OCI-LY3 (cell line): ENCODE results near the gene ZNF219.

Source experiments
- H2AFZ ChIP-seq: fragments of 200-600, 300-600 bp; shearing (Covaris generic); 2 replicates; pipeline ENCODE4 v1.6.0; 2014; ENCODE audit warnings: antibody characterized with exemption, low read depth, low read length
- H3K27ac ChIP-seq: fragments of 200-600, 300-600 bp; sonication (generic); 2 replicates; pipeline ENCODE4 v1.5.1; 2014; ENCODE audit warnings: mild to moderate bottlenecking, low read length, moderate library complexity, mixed read lengths
- H3K27me3 ChIP-seq: fragments of 200-600, 300-600 bp; sonication (generic); 2 replicates; pipeline ENCODE4 v1.6.1; 2014; ENCODE audit warnings: low read depth, low read length, mixed read lengths
- H3K36me3 ChIP-seq: fragments of 200-600, 300-600 bp; sonication (generic); replicated peaks from 2 replicates; pipeline ENCODE3; 2014; ENCODE audit warnings: low read depth, low read length, mixed read lengths
- H3K4me1 ChIP-seq: fragments of 300-600, 200-600 bp; sonication (generic); 2 replicates; pipeline ENCODE4 v1.6.1; 2014; ENCODE audit warnings: low read length, mixed read lengths
- H3K4me2 ChIP-seq: fragments of 200-600, 300-600 bp; sonication (generic); 2 replicates; pipeline ENCODE4 v1.6.1; 2014; ENCODE audit warnings: low read length, mixed read lengths
- H3K4me3 ChIP-seq: fragments of 300-600, 200-600 bp; sonication (generic); 2 replicates; pipeline ENCODE4 v1.5.1; 2014; ENCODE audit warnings: antibody characterized with exemption, mild to moderate bottlenecking, low read length, moderate library complexity
- H3K79me2 ChIP-seq: fragments of 300-600, 200-600 bp; shearing (Covaris generic); 2 replicates; pipeline ENCODE4 v1.6.1; 2014; ENCODE audit warnings: mild to moderate bottlenecking, low read length, mixed read lengths
- H3K9ac ChIP-seq: fragments of 300-600, 200-600 bp; shearing (Covaris generic); 2 replicates; pipeline ENCODE4 v1.6.0; 2014; ENCODE audit warnings: mild to moderate bottlenecking, low read length, moderate library complexity
- H3K9me3 ChIP-seq: fragments of 200-600, 300-600 bp; shearing (Covaris generic); 2 replicates; pipeline ENCODE4 v1.6.1; 2014; ENCODE audit warnings: low read length, mixed read lengths; ENCODE audit not compliant: insufficient read depth
- H4K20me1 ChIP-seq: fragments of 200-600, 300-600 bp; sonication (generic); 2 replicates; pipeline ENCODE4 v1.6.1; 2016; ENCODE audit warnings: low read length, mixed read lengths; ENCODE audit not compliant: insufficient read depth
- EZH2phosphoT487 ChIP-seq: fragments of 200-600 bp; shearing (Covaris generic); IDR thresholded peaks from 2 replicates; pipeline ENCODE4 v1.6.1; 2018; ENCODE audit warnings: antibody characterized with exemption, mixed run types, low read depth
- TF ChIP-seq, protein P1 (sequence below): fragments of 200-600, 300-600 bp; sonication (generic); IDR thresholded peaks from 2 replicates; pipeline ENCODE4 v1.5.1; 2014; ENCODE audit warnings: antibody characterized with exemption, low read length, low read depth

The ZNF219 gene

DNA sequence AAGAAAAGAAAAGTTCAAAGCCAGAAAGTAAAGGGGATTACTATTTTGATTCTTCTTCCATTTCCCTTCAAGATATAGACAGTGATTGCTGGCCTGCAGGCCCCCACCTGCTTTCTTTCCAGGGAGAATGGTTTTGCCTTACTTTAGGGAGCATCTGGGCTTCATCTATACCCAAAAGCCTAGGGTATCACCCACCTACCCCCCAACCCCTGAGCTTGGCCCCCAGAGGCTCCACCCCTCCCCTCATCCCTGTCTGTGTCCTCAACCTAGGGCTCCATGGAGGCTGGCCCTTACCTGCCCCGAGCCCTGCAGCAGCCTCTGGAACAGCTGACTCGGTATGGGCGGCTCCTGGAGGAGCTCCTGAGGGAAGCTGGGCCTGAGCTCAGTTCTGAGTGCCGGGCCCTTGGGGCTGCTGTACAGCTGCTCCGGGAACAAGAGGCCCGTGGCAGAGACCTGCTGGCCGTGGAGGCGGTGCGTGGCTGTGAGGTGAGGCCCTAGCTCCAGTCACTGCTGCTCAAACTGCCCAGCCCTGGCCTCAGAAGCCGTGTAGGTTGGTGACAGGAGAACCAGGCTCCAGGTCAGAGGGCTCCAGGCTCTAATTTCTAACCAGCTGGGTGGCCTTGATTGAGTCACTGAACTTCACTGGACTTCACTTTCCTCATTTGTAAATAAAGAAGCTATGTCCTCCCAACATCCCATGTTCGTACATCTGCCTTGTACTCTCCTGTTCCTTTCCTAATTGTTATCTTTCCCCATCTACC is 14.7 kb downstream of the ZNF219 start:
- Histone ChIP-seq H3K27me3 (no peaks in the 10 kb centered on the region), H3K36me3 (peaks cover 32% of the 10 kb centered on the region), H3K27ac (no peak overlapping the region), H3K9ac (no peak overlapping the region), H3K79me2 (no peaks in the 10 kb centered on the region), H3K4me2 (no peak overlapping the region), H3K9me3 (no peaks in the 10 kb centered on the region), H3K4me1 (no peaks in the 10 kb centered on the region), H4K20me1 (no peaks in the 10 kb centered on the region), H3K4me3 (no peak overlapping the region), H2AFZ (no peak overlapping the region)
- TF ChIP-seq, protein P1, sequence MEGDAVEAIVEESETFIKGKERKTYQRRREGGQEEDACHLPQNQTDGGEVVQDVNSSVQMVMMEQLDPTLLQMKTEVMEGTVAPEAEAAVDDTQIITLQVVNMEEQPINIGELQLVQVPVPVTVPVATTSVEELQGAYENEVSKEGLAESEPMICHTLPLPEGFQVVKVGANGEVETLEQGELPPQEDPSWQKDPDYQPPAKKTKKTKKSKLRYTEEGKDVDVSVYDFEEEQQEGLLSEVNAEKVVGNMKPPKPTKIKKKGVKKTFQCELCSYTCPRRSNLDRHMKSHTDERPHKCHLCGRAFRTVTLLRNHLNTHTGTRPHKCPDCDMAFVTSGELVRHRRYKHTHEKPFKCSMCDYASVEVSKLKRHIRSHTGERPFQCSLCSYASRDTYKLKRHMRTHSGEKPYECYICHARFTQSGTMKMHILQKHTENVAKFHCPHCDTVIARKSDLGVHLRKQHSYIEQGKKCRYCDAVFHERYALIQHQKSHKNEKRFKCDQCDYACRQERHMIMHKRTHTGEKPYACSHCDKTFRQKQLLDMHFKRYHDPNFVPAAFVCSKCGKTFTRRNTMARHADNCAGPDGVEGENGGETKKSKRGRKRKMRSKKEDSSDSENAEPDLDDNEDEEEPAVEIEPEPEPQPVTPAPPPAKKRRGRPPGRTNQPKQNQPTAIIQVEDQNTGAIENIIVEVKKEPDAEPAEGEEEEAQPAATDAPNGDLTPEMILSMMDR = no peak
- no peak for TF ChIP-seq EZH2phosphoT487

DNA sequence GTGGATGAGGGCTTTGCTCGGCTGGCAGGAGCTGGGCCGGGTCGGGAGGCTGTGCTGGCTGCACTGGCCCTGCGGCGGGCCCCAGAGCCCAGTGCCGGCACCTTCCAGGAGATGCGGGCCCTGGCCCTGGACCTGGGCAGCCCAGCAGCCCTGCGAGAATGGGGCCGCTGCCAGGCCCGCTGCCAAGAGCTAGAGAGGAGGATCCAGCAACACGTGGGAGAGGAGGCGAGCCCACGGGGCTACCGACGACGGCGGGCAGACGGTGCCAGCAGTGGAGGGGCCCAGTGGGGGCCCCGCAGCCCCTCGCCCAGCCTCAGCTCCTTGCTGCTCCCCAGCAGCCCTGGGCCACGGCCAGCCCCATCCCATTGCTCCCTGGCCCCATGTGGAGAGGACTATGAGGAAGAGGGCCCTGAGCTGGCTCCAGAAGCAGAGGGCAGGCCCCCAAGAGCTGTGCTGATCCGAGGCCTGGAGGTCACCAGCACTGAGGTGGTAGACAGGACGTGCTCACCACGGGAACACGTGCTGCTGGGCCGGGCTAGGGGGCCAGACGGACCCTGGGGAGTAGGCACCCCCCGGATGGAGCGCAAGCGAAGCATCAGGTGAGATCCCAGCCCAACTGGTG is 16.8 kb downstream of the ZNF219 start:
- no peak overlapping the region for H3K27ac ChIP-seq
- H3K79me2 ChIP-seq = no peaks in the 10 kb centered on the region
- no peak overlapping the region for H3K4me2 ChIP-seq
- no peak overlapping the region for H2AFZ ChIP-seq
- H3K4me3 ChIP-seq = no peak overlapping the region
- H3K9me3 ChIP-seq = no peaks in the 10 kb centered on the region
- TF ChIP-seq, protein P1 = no peak
- no peak for TF ChIP-seq EZH2phosphoT487
- no peaks in the 10 kb centered on the region for H3K27me3 ChIP-seq
- no peak overlapping the region for H3K9ac ChIP-seq
- peaks cover 29% of the 10 kb centered on the region for H3K36me3 ChIP-seq
- peaks cover 8% of the 10 kb centered on the region for H3K4me1 ChIP-seq
- H4K20me1 ChIP-seq = no peaks in the 10 kb centered on the region

- Histone ChIP-seq H3K9me3 (no peaks in the 10 kb centered on the region), H4K20me1 (no peaks in the 10 kb centered on the region), H3K27me3 (no peaks in the 10 kb centered on the region), H2AFZ (no peak overlapping the region), H3K4me1 (peaks cover 8% of the 10 kb centered on the region), H3K4me3 (no peak overlapping the region), H3K36me3 (peaks cover 22% of the 10 kb centered on the region), H3K79me2 (no peaks in the 10 kb centered on the region), H3K9ac (no peak overlapping the region), H3K27ac (no peak overlapping the region), H3K4me2 (no peak overlapping the region)
- TF ChIP-seq, protein P1 = no peak
- no peak for TF ChIP-seq EZH2phosphoT487
These were observed 19.7 kb downstream of the ZNF219 start for GRCh38 chr14:21078726-21079125.

GRCh38 chr14:21078287-21078686 is 20.2 kb downstream of the ZNF219 start:
- no peak overlapping the region for H3K27ac ChIP-seq
- H3K79me2 ChIP-seq = no peaks in the 10 kb centered on the region
- H3K4me3 ChIP-seq = no peak overlapping the region
- H3K36me3 ChIP-seq = peaks cover 22% of the 10 kb centered on the region
- no peaks in the 10 kb centered on the region for H3K9me3 ChIP-seq
- no peak overlapping the region for H3K4me2 ChIP-seq
- H3K27me3 ChIP-seq = no peaks in the 10 kb centered on the region
- H3K9ac ChIP-seq = no peak overlapping the region
- no peaks in the 10 kb centered on the region for H4K20me1 ChIP-seq
- H2AFZ ChIP-seq = no peak overlapping the region
- no peak for TF ChIP-seq EZH2phosphoT487
- TF ChIP-seq, protein P1 = no peak
- peaks cover 8% of the 10 kb centered on the region for H3K4me1 ChIP-seq
